ENCODE measurements around the gene C1QL1. TPM values are rescaled to one million over a fixed set of nuclear protein-coding genes. Genes with fewer than 3 reads are reported as not detected.

Gene C1QL1
- polyA plus RNA-seq, 3 donors = 1.3 to 2.4 (median 1.7) TPM

- no peak for DNase-seq (ENCODE audit: low read depth in 3 of 3, low spot score in 2 of 3)
Observed at GRCh38 chr17:44990994-44991393, 22.9 kb upstream of the C1QL1 start.

- no peak for DNase-seq (ENCODE audit: low read depth in 3 of 3, low spot score in 2 of 3)
Observed at GRCh38 chr17:44989552-44990138, 21.5 kb upstream of the C1QL1 start.

- DNase-seq (ENCODE audit: low read depth in 3 of 3, low spot score in 2 of 3) = no peak
Observed at GRCh38 chr17:44988044-44988942, 20.2 kb upstream of the C1QL1 start.

DNA sequence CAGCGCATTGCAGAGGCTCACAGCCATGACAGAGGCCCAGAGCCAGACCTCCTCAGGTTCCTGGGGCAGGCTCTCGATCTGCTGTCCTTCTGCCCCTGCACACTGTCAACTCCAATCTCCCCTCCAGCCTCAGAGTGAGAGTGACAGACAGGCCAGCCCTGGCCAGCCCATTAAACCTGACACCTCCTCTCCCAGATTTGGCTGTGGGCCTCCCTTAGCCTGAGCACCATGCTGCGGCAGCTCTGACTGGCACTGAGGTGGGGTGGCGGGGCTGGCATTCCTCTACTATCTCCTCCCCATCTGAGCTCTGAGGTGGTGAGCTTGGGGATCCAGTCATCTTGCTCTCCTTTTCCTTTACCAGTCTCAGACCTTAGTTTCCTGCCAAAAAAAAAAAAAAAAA lies 15.5 kb upstream of the C1QL1 start:
- DNase-seq (ENCODE audit: low read depth in 3 of 3, low spot score in 2 of 3) = no peak

DNA sequence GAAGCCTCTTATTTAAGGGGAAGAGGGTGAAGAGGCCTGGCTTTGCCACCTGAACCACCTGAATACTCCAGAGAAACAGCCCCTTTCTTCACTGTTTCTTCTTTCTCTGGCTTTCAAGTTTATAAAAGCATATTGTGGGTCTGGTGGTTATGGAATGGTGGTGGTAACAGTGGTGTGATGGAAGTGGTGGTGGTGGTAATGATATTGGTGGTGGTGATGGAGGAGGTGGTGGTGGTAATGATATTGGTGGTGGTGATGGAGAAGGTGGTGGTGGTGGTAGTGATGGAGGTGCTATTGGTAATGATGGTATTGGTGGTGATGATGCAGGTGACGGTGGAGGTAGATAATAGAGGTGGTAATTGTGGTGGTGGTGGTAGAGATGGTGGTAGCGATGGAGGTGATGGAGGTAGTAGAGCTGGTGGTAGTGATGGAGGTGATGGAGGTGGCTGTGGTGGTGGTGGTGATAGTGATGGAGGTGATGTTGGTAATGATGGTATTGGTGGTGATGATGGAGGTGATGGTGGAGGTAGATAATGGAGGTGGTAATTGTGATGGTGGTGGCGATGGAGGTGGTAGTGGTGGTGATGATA lies 14.1 kb upstream of the C1QL1 start:
- no peak for DNase-seq (ENCODE audit: low read depth in 3 of 3, low spot score in 2 of 3)

- no peak for DNase-seq (ENCODE audit: low read depth in 3 of 3, low spot score in 2 of 3)
Observed at GRCh38 chr17:44981221-44981968, 13.3 kb upstream of the C1QL1 start.

DNA sequence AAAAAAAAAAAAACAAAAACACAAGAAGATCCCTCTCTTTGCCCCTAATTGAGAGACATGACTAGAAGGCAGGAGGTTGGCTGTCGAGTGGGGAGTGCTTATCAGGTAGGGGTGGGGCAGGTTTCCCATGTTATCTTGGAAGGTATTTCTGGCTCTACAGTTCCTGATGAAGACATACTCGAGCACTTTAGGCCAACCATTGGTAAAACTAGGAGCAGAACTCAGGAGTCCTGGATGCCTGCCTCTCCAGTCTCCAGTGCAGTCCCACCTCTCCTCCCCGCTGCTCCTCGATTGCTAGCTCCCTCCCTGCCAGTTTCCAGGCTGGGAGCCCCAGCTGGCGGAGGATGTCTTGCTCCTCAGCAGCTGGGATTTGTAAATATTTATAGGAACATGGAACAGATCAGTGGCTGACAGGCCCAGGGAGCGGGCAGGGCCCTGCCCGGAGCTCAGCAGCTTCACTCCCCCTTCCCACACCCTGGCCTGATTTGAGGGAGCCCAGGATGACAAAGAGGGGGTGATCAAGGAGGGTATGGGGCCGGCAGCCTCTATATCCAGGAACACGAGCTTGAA lies 11.4 kb upstream of the C1QL1 start:
- DNase-seq (ENCODE audit: low read depth in 3 of 3, low spot score in 2 of 3) = peak in 1 of 3 donors; percentile 56

- DNase-seq (ENCODE audit: low read depth in 3 of 3, low spot score in 2 of 3) = no peak
Observed at GRCh38 chr17:44978807-44979206, 10.7 kb upstream of the C1QL1 start.

GRCh38 chr17:44977814-44978550 lies 9.9 kb upstream of the C1QL1 start:
- DNase-seq (ENCODE audit: low read depth in 3 of 3, low spot score in 2 of 3) = no peak

DNA sequence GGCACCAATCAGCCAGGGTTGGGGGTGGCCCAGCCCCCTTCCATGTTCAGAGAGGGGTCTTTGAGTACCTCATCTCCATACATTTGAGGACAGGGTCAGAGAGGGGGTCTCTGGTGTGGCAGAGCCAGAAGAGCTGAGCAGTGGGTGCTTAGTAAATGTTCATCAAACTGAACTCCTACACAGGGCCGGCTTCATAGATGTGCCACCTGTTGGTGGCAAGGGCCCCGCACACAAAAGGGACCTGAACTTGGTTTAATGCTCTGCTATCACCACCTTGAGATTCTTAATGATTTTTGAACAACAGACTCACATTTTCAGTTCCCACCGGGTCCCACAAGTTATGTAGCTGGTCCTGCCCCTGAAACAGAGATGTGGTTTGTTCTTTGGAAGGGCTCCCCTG lies 9.0 kb upstream of the C1QL1 start:
- no peak for DNase-seq (ENCODE audit: low read depth in 3 of 3, low spot score in 2 of 3)

DNA sequence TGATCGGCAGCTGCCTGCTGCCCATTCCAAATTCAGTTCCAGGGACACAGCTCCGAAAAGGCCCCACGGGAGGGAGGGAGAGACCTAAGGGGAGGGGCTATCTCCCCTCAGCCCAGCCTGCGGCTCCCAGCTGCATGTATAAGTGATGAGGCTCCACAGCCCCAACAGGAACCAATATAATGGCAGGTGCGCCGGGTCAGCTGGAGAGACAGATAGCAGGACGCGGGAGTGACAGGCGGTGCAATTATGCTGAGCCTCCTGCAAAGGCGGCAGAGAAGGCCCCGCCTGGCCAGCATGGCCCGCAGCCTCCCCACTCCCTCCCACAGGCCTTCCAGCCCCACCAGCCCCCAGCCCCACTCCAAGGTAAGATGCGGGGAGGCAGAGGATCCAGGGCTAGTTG lies 8.1 kb upstream of the C1QL1 start:
- DNase-seq (ENCODE audit: low read depth in 3 of 3, low spot score in 2 of 3) = no peak

- no peak for DNase-seq (ENCODE audit: low read depth in 3 of 3, low spot score in 2 of 3)
Observed at GRCh38 chr17:44972953-44973352, 4.8 kb upstream of the C1QL1 start.

DNA sequence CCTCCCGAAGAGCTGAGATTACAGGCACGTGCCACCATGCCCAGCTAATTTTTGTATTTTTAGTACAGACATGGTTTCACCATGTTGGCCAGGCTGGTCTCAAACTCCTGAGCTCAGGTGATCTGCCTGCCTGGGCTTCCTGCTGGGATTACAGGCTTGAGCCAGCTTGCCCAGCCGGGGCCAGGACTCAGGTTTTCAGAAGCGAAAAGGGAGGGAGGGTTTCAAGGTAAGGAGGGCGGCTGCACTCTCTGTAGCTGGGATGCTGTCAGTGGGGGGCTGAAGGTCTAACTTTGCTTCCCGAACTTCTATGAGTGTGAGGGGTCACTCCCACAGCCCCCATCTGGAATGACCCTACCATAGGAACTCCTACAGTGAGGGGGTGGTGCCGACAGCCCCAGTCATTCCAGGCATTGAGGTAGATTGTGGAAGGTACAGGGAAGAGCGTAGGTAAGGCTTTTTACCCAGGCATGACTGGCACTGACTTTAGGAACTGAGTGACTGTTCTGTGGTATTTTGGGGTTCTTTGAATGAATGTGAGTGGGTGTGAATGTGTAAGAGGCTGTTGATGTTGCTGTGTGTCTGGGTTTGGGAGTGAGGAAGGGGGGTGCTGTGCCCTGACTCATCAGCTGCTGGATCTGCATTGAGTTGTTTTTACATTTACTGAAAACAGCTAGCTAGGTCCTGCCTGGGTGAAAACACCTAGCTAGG lies 3.8 kb upstream of the C1QL1 start:
- DNase-seq (ENCODE audit: low read depth in 3 of 3, low spot score in 2 of 3) = no peak

DNA sequence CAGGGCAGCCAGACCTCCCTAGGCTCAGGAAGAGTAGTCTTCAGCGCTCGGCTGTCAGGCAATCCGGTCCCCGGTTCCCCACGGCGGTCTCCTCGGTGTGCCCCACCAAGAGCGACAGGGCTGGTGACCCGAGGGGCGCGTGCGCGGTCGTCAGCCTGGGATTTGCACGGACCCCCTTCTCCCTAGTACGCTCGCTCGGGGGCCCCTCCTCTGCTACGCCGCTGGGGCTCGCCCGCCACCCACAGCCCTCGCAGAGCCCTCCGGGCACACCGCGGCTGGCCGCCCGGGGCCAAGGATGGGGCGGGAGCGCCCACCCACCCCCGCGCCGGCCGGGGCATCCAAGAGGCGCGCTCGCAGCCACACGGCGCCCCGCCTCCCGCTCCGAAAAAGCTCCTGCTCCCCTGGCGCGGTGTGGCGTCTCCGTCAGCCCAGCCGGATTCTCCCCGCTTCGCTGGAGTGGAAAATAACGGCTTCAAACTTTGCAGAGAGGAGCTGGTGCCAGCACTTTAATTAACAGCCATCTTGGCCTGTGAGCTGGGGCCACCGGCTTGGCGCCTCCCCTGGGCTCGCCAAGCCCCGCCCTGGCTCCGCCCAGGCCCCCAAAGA lies 2.1 kb upstream of the C1QL1 start:
- no peak for DNase-seq (ENCODE audit: low read depth in 3 of 3, low spot score in 2 of 3)

DNA sequence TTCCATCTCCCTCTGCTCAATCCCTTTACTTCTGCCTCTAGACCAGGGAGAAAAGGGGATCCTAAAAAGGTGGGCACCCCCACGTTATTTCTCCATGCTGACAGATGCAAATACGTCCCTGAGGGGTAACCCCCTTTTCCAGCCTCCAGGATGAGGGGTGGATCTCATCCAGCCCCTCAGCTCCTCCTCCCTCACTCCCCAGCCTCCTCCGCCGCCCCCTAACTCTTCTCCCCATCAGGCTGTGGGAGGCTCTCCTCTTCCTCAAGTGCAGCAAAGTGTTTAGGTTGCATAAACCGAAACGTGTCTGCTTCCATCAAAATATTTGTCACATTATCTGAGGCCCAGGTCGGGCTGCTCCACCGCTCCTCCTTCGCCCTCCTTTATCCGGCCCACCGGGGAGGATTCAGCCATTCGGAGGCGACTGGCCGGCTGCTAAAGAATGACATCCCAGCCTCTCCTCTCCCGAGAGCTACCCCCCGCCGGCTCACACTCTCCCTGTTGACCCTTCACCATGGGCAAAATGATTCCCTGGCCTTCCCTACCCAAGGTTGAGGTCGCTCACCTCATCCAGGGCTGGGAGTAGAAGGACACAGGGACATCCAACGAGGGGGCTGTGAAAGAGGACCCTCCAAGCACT lies 1.2 kb upstream of the C1QL1 start:
- no peak for DNase-seq (ENCODE audit: low read depth in 3 of 3, low spot score in 2 of 3)

DNA sequence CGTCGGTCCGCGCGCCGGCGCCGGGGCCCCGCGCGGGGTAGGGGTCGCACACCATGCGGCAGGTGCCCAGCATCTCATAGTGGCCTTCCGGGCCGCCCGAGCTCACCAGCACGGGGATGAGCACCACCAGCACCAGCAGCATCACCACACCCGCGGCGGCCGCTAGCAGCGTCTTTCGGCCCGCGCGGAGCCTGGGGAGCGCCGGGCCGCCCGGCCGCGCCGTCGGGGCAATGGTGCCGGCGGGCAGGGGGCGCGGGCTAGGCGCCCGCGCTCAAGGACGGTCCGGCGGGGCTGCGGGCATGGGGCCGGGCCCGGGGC lies 237 bp downstream of the C1QL1 start:
- no peak for DNase-seq (ENCODE audit: low read depth in 3 of 3, low spot score in 2 of 3)

GRCh38 chr17:44967026-44967906 lies 837 bp downstream of the C1QL1 start:
- DNase-seq (ENCODE audit: low read depth in 3 of 3, low spot score in 2 of 3) = no peak

Measured in right renal cortex interstitium (tissue), 3 donors.